GM18907 (cell line): ENCODE measurements around the gene KCNK15.

Experiments
- ATAC-seq: cut with Tn5 transposase; IDR thresholded peaks from one replicate; pipeline ENCODE4 v1.9.1; 2021; ENCODE audit warnings: mild to moderate bottlenecking, moderate library complexity; ENCODE audit not compliant: unreplicated experiment

Gene KCNK15

GRCh38 chr20:44784688-44785087 is 39.0 kb downstream of the KCNK15 start:
- ATAC-seq = no peak

DNA sequence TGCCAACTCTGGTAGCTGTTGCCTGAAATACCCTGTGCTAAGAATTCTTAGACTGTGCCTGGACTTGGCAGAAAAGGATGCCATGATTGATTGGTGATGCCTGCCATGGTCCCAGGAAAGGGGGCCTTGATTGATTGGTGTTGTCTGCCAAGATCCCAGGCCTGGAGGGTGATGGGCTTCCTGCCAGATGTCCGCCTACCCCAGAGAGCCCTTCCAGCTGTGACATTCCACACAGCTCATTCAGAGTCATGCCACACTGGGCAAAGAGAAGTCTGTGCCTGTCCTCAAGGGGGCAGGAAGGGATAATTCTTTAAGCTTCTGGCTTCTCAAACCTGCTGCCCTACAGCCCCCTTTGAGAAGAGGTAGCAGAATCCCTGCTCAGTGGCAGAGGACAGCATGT is 40.1 kb downstream of the KCNK15 start:
- no peak for ATAC-seq

DNA sequence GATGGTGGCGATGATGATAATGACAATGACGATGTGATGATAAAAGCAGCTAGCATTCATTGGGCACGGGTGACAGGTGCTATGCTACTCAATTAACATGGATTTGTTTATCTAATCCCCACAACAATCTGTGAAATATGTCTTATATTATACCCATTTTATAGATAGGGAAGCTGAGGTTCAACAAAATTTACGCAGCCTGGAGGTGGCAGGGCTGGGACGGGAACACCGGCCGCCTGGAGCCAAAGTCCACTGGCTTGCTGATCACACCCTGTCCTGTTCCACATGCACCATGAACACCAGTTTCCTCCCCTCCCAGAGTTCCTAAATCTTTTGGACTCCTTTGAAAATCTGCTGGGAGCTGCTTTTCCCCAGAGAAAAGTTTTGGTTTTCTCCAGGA is 41.6 kb downstream of the KCNK15 start:
- ATAC-seq = no peak

- ATAC-seq = no peak
Observed at GRCh38 chr20:44788706-44789456, 43.2 kb downstream of the KCNK15 start.

- no peak for ATAC-seq
Observed at GRCh38 chr20:44790638-44791393, 45.2 kb downstream of the KCNK15 start.

GRCh38 chr20:44792796-44793195 is 47.1 kb downstream of the KCNK15 start:
- no peak for ATAC-seq

- no peak for ATAC-seq
Observed at GRCh38 chr20:44795836-44796235, 50.2 kb downstream of the KCNK15 start.

DNA sequence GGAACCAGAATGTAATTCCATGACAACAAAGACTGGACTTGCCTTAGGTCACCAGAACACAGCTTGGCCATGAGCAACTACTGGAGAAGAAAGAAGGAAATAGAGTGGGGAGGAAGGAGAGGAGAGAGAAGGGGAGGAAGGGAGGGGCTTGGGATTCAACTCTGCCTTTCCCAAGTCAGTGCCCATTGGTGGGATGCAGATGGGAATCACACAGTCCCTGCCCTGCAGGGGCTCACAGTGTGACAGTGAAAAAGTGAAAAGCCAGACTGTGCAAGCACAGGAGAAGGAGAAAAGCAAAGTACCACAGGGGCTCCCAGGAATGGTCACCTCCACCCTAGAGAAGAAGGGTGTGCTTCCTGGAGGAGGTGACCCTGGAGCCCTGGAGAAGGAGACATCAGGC is 50.6 kb downstream of the KCNK15 start:
- no peak for ATAC-seq

GRCh38 chr20:44796758-44797457 is 51.2 kb downstream of the KCNK15 start:
- ATAC-seq = no peak

GRCh38 chr20:44799691-44800090 is 54.0 kb downstream of the KCNK15 start:
- ATAC-seq = no peak

- no peak for ATAC-seq
Observed at GRCh38 chr20:44800391-44801046, 54.9 kb downstream of the KCNK15 start.
